SU-DHL-6 (cell line): ENCODE results near the gene VWA3A.
A peak's percentile ranks its signal among the peaks of the same experiment; 100 is the strongest.
"Not testable (repeated sequence)": the region's sequence is repeated elsewhere in the genome, so short reads cannot be mapped to it uniquely, and the experiment has no call there.

Source experiments
- H2AFZ ChIP-seq: fragments of 200-600 bp; sonication (generic); 2 replicates; pipeline ENCODE4 v1.6.1; 2014; ENCODE audit warnings: low read depth, mild to moderate bottlenecking, moderate library complexity, mixed read lengths, antibody characterized with exemption, low read length; ENCODE audit not compliant: severe bottlenecking
- H3F3A ChIP-seq: fragments of 200-600 bp; shearing (Covaris generic); 2 replicates; pipeline ENCODE4 v1.6.0; 2016; ENCODE audit warnings: antibody characterized with exemption, mild to moderate bottlenecking; ENCODE audit not compliant: insufficient read depth
- H3K27ac ChIP-seq: fragments of 200-600 bp; sonication (generic); 2 replicates; pipeline ENCODE4 v1.5.1; 2016; ENCODE audit warnings: low read depth, mild to moderate bottlenecking, low read length, moderate library complexity, mixed read lengths
- H3K27me3 ChIP-seq: fragments of 200-600 bp; sonication (generic), shearing (Covaris generic); 2 replicates; pipeline ENCODE4 v1.6.0; 2014; ENCODE audit warnings: mild to moderate bottlenecking, low read length
- H3K36me3 ChIP-seq: fragments of 200-600 bp; sonication (generic); 2 replicates; pipeline ENCODE4 v1.6.1; 2014; ENCODE audit warnings: mild to moderate bottlenecking, low read length, mixed read lengths
- H3K4me2 ChIP-seq: fragments of 300-600, 200-600 bp; shearing (Covaris generic), sonication (generic); 2 replicates; pipeline ENCODE4 v1.6.0; 2014; ENCODE audit warnings: low read length, low read depth, mild to moderate bottlenecking; ENCODE audit not compliant: poor library complexity, severe bottlenecking
- H3K4me3 ChIP-seq: fragments of 200-600 bp; sonication (generic); 2 replicates; pipeline ENCODE4 v1.5.1; 2014; ENCODE audit warnings: antibody characterized with exemption, low read length, mild to moderate bottlenecking, mixed read lengths; ENCODE audit not compliant: insufficient read depth, poor library complexity, severe bottlenecking
- H3K79me2 ChIP-seq: fragments of 200-600 bp; sonication (generic); 2 replicates; pipeline ENCODE4 v1.6.1; 2014; ENCODE audit warnings: mild to moderate bottlenecking, low read length, moderate library complexity; ENCODE audit not compliant: insufficient read depth
- H3K9ac ChIP-seq: fragments of 200-600 bp; sonication (generic); 2 replicates; pipeline ENCODE4 v1.7.0; 2014; ENCODE audit warnings: mild to moderate bottlenecking, low read length
- H3K9me2 ChIP-seq: fragments of 200-600 bp; sonication (generic); replicated peaks from 2 replicates; pipeline ENCODE4 v1.6.1; 2014; ENCODE audit warnings: low read length; ENCODE audit not compliant: insufficient read depth
- H3K9me3 ChIP-seq: fragments of 200-600 bp; sonication (generic); 2 replicates; pipeline ENCODE4 v1.6.1; 2014; ENCODE audit warnings: low read length, mixed read lengths; ENCODE audit not compliant: insufficient read depth
- H4K20me1 ChIP-seq: fragments of 200-600 bp; sonication (generic); 2 replicates; pipeline ENCODE4 v1.6.1; 2014; ENCODE audit warnings: low read depth, mild to moderate bottlenecking, antibody characterized with exemption, low read length, moderate library complexity, mixed read lengths
- EZH2phosphoT487 ChIP-seq: fragments of 200-600 bp; sonication (generic), shearing (Covaris generic); conservative IDR thresholded peaks from 2 replicates; pipeline ENCODE4 v1.6.1; 2018; ENCODE audit warnings: mild to moderate bottlenecking, antibody characterized with exemption, low read length, moderate library complexity, mixed read lengths
- TF ChIP-seq, protein P1 (sequence below): fragments of 200-600 bp; sonication (generic); IDR thresholded peaks from one replicate; pipeline ENCODE4 v1.5.1; 2017; ENCODE audit warnings: antibody characterized with exemption, mild to moderate bottlenecking, low read length, moderate library complexity; ENCODE audit not compliant: insufficient read depth, poor library complexity, severe bottlenecking

The VWA3A gene

DNA sequence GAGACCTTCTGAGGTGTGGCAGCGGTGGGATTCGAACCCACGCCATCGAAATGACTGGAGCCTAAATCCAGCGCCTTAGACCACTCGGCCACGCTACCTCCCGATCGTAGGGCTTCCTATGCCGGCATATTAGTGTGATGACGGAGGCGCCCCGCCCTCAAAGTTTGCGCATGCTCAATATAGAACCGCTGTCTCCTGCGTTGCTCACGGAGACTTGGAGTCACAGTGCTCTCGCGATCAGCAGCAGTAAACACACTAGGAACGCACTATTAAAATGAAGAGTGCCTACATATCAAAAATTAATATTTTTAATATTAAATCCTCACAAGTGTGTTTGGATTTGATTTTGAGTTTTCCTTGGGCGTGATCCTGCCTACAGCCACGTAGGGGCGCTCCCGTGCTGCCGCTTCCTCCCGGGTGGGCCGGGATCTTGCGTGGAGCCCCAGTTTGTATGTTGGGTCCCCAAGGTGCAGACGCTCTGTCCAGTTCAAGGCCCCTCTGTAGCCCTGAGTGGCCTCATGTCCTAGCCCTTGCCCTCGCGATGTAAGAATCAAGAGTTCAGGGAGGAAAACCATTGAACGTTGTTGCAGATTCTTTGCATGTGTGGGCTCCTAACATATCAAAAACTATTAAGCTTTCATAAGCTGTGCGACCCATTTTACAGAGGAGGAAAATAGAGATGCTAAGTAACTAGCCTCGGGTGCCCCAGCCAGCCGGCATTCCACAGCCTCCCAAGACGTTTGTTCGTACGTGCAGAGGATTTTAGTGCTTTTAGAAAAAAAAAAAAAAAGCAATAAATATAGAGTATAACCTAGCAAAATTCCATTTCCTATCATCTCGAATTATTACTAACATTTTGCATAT, 103.6 kb downstream of the VWA3A start:
- Histone ChIP-seq H3K4me3 (peak overlapping the region; percentile 76), H3K9me2 (no peaks in the 10 kb centered on the region), H3F3A (peaks cover 8% of the 10 kb centered on the region; the same call in 1 of the 2 replicates), H3K9ac (peak overlapping the region; percentile 66), H3K4me2 (peak overlapping the region; percentile 94), H2AFZ (peak overlapping the region; percentile 98), H3K79me2 (no peaks in the 10 kb centered on the region), H3K27ac (peak overlapping the region; percentile 19; the same call in 1 of the 2 replicates), H3K9me3 (no peaks in the 10 kb centered on the region), H4K20me1 (no peaks in the 10 kb centered on the region), H3K27me3 (no peaks in the 10 kb centered on the region), H3K36me3 (no peaks in the 10 kb centered on the region)
- TF ChIP-seq, protein P1, sequence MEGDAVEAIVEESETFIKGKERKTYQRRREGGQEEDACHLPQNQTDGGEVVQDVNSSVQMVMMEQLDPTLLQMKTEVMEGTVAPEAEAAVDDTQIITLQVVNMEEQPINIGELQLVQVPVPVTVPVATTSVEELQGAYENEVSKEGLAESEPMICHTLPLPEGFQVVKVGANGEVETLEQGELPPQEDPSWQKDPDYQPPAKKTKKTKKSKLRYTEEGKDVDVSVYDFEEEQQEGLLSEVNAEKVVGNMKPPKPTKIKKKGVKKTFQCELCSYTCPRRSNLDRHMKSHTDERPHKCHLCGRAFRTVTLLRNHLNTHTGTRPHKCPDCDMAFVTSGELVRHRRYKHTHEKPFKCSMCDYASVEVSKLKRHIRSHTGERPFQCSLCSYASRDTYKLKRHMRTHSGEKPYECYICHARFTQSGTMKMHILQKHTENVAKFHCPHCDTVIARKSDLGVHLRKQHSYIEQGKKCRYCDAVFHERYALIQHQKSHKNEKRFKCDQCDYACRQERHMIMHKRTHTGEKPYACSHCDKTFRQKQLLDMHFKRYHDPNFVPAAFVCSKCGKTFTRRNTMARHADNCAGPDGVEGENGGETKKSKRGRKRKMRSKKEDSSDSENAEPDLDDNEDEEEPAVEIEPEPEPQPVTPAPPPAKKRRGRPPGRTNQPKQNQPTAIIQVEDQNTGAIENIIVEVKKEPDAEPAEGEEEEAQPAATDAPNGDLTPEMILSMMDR, result peak; percentile 67
- no peak for TF ChIP-seq EZH2phosphoT487

DNA sequence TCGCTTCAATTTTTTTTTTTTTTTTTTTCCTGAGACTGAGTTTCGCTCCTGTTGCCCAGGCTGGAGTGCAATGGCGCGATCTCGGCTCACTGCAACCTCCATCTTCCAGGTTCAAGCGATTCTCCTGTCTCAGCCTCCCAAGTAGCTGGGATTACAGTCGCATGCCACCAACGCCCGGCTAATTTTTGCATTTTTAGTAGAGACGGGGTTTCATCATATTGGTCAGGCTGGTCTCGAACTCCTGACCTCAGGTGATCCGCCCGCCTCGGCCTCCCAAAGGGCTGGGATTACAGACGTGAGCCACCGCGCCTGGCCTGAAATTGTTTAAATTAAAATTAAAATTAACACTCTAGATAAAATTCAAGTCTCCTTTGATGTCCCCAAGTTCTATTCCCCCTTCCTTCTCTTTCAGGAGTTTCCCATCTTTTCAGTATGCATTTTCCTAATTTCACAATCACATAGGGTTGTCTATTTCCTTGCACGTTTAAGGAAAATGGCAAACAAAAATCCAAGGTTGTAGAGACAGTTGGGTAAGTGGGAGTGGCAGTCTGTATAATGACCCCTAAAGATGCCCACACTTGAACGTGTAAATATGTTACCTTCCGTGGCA, 104.3 kb downstream of the VWA3A start:
- H4K20me1 ChIP-seq, H3K36me3 ChIP-seq, H3K27ac ChIP-seq, H3K27me3 ChIP-seq, H3K9me2 ChIP-seq, H3K9me3 ChIP-seq, H3K79me2 ChIP-seq, H3F3A ChIP-seq: not testable (repeated sequence)
- H3K4me2 ChIP-seq, result peak overlapping the region; percentile 94
- H3K9ac ChIP-seq, result peak overlapping the region; percentile 66; the same call in 1 of the 2 replicates
- H3K4me3 ChIP-seq, result peak overlapping the region; percentile 76
- peak overlapping the region; percentile 98 for H2AFZ ChIP-seq

DNA sequence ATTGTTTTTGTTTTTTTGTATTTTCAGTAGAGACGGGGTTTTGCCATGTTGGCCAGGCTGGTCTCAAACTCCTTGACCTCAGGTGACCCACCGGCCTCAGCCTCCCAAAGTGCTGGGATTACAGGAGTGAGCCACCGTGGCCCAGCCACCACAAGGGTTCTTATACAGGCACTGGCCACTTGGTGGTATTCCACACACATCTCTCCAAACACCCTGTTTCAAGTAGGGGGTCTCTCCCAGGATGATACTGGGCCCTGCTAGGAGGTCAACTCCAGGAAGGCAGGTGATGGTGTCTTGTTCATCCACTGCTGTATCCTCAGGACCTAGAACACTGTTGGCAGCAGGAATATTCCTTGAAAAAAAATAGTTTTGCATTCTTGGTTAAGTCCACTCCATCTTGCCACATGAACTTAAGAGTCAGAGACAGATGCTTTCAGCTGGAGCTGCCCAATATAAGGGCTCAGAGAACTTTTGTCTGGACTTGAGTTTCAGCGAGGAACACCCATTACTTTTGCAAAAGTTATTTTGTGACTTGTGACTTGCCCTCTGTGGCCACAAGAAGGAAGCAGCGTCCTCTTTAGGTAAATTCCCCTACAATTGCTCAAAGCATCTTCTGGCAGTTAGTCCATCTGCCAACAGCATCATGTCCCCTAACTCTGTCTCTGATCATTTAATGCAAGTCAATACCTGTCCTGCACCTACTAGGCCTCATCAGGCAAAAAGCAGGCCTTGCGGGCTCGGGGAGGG, 106.4 kb downstream of the VWA3A start:
- no peaks in the 10 kb centered on the region for H3K27me3 ChIP-seq
- H3K27ac ChIP-seq, result no peak overlapping the region
- H3K4me3 ChIP-seq, result no peak overlapping the region
- TF ChIP-seq, protein P1, result no peak
- TF ChIP-seq EZH2phosphoT487, result no peak
- H3K4me2 ChIP-seq, result no peak overlapping the region
- 0 out of 2 replicates have a peak, but pooled peaks cover 3% of the 10 kb centered on the region for H3F3A ChIP-seq
- H3K36me3 ChIP-seq, result no peaks in the 10 kb centered on the region
- no peaks in the 10 kb centered on the region for H3K9me2 ChIP-seq
- H2AFZ ChIP-seq, result no peak overlapping the region
- no peaks in the 10 kb centered on the region for H4K20me1 ChIP-seq
- no peak overlapping the region for H3K9ac ChIP-seq
- no peaks in the 10 kb centered on the region for H3K9me3 ChIP-seq
- H3K79me2 ChIP-seq, result no peaks in the 10 kb centered on the region
